ENCODE data around the gene C19orf67.

C19orf67 gene

GRCh38 chr19:14112051-14112808 is 26.6 kb upstream of the C19orf67 start:
- Mint-ChIP-seq H3K9me3 (no peaks in the 10 kb centered on the region), H3K4me3 (no peak overlapping the region), H3K27ac (peak overlapping the region; percentile 90), H3K27me3 (ENCODE audit: low read depth, poor library complexity) (peaks cover 2% of the 10 kb centered on the region), H3K36me3 (ENCODE audit: low read depth) (peaks cover 6% of the 10 kb centered on the region), H3K4me1 (peaks cover 59% of the 10 kb centered on the region)
- TF ChIP-seq CTCF (IDR thresholded peaks at IDR 0.05): no peak
- DNase-seq: no peak

GRCh38 chr19:14111486-14111885 is 25.9 kb upstream of the C19orf67 start:
- TF ChIP-seq CTCF (IDR thresholded peaks at IDR 0.05): no peak
- Mint-ChIP-seq H3K4me1 (peaks cover 55% of the 10 kb centered on the region), H3K27ac (no peak overlapping the region), H3K36me3 (ENCODE audit: low read depth) (peaks cover 9% of the 10 kb centered on the region), H3K27me3 (ENCODE audit: low read depth, poor library complexity) (peaks cover under 1% of the 10 kb centered on the region), H3K9me3 (no peaks in the 10 kb centered on the region), H3K4me3 (no peak overlapping the region)
- DNase-seq: no peak

GRCh38 chr19:14110650-14111049 is 25.1 kb upstream of the C19orf67 start:
- Mint-ChIP-seq H3K27ac (no peak overlapping the region), H3K4me1 (peaks cover 46% of the 10 kb centered on the region), H3K9me3 (no peaks in the 10 kb centered on the region), H3K4me3 (no peak overlapping the region), H3K27me3 (ENCODE audit: low read depth, poor library complexity) (no peaks in the 10 kb centered on the region), H3K36me3 (ENCODE audit: low read depth) (peaks cover 13% of the 10 kb centered on the region)
- TF ChIP-seq CTCF (IDR thresholded peaks at IDR 0.05): no peak
- DNase-seq: no peak

GRCh38 chr19:14107581-14108461 is 22.2 kb upstream of the C19orf67 start:
- no peaks in the 10 kb centered on the region for H3K27me3 Mint-ChIP-seq (ENCODE audit: low read depth, poor library complexity)
- TF ChIP-seq CTCF (IDR thresholded peaks at IDR 0.05): no peak
- peak overlapping the region; percentile 82 for H3K27ac Mint-ChIP-seq
- DNase-seq: no peak
- peaks cover 19% of the 10 kb centered on the region for H3K36me3 Mint-ChIP-seq (ENCODE audit: low read depth)
- H3K4me3 Mint-ChIP-seq: no peak overlapping the region
- peaks cover 24% of the 10 kb centered on the region for H3K4me1 Mint-ChIP-seq
- no peaks in the 10 kb centered on the region for H3K9me3 Mint-ChIP-seq

GRCh38 chr19:14106840-14107239 is 21.3 kb upstream of the C19orf67 start:
- Mint-ChIP-seq H3K27ac (peak overlapping the region; percentile 36), H3K27me3 (ENCODE audit: low read depth, poor library complexity) (no peaks in the 10 kb centered on the region), H3K9me3 (no peaks in the 10 kb centered on the region), H3K4me1 (peaks cover 17% of the 10 kb centered on the region), H3K4me3 (no peak overlapping the region), H3K36me3 (ENCODE audit: low read depth) (peaks cover 19% of the 10 kb centered on the region)
- no peak for DNase-seq
- no peak for TF ChIP-seq CTCF (IDR thresholded peaks at IDR 0.05)

Data from nephron progenitor cell (in vitro differentiated cells).